Measurements from ENCODE around the gene TBC1D20.
"Not testable (repeated sequence)": the region's sequence is repeated elsewhere in the genome, so short reads cannot be mapped to it uniquely, and the experiment has no call there.

TBC1D20 gene, protein sequence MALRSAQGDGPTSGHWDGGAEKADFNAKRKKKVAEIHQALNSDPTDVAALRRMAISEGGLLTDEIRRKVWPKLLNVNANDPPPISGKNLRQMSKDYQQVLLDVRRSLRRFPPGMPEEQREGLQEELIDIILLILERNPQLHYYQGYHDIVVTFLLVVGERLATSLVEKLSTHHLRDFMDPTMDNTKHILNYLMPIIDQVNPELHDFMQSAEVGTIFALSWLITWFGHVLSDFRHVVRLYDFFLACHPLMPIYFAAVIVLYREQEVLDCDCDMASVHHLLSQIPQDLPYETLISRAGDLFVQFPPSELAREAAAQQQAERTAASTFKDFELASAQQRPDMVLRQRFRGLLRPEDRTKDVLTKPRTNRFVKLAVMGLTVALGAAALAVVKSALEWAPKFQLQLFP

DNA sequence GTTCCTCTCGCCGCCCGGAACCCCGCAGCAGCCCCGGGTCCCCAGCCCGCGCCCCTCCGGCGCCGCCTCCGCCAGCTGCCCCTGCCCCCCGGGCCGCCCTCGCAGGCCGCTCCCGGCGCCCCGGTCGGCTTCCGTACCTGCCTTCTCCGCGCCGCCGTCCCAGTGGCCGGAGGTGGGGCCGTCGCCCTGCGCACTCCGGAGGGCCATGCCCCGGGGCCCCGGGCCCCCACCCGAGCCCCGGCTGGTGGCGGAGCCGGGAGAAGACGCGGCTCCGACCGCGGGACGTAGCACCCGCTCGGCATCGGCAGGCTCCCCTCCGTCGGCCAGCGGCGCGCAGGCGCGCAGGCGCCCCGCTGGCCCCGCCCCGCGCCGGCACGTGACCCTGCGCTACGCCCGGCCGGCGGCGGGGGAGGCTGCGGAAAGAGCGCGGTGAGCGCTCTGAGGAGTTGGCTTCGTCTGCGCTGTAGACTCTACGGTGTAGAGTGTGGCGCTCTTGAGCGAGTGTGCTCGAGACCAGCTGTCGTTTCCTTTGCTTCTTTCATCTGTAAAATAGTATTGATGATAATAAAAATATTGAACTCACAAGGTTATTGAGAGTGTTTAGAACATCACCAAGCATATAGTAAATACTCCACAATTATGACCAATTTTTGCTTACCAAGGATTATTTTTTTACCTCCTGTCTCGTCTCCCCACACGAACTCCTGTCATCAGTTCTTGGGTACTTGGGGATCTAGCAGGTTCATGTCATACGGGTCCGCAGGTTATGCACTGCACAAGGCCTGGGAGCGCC, at the start of gene TBC1D20:
Gene TBC1D20, minus strand, starts transcription at position 335 of the 793 bp plus-strand sequence. Its CDS starts 128 bp downstream, at position 207.
- DNase-seq (ENCODE audit: low spot score), result peak; percentile 97

GRCh38 chr20:510328-511057, 48.2 kb upstream of the TBC1D20 start:
- DNase-seq (ENCODE audit: low spot score), result not testable (repeated sequence)

DNA sequence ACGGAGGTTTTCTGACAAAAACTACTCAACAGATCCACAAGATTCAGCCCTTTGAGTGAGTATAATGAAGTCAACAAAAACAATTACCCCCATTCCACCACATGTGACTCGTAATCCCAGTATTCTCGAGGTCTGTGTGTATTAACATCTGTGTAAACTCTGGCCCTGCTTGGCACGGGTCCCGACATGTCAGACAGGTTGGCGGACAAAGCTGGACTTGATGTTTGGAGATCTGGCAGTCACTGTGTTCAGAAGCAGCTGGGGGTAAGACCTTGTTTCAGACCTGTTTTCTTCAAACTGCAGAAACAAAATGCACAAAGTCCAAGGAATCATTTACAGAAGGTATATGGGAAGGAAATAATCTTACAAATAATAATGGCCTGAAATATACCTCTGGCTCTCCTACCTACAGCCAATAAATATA, 46.0 kb upstream of the TBC1D20 start:
- DNase-seq (ENCODE audit: low spot score), result not testable (repeated sequence)

GRCh38 chr20:507761-508332, 45.5 kb upstream of the TBC1D20 start:
- DNase-seq (ENCODE audit: low spot score), result no peak

GRCh38 chr20:507006-507758, 44.8 kb upstream of the TBC1D20 start:
- DNase-seq (ENCODE audit: low spot score), result no peak

DNA sequence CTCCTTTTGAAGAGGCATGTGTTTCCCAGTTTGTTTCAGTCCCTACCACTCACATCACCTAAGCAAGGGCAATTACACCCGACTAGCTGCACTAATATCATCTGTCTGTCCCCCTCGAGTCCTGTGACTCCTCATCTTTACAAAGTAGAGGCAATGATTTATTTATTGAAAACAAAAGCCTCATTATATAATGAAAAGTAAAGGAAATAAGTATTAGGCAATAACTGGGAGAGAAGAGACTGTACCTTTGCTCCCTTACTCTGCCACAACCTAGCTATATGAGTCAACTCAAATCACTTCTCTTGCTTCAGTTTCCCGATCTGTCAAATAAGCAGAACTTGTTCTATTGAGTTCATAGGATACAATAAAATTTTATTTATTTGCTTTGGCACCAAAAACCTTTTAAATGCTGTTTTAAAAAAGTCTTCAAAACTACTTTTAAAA, 42.3 kb upstream of the TBC1D20 start:
- DNase-seq (ENCODE audit: low spot score), result no peak

GRCh38 chr20:503048-503737, 40.9 kb upstream of the TBC1D20 start:
- DNase-seq (ENCODE audit: low spot score), result no peak

- DNase-seq (ENCODE audit: low spot score), result peak; percentile 13
Measured at GRCh38 chr20:497979-498378, 35.6 kb upstream of the TBC1D20 start.

DNA sequence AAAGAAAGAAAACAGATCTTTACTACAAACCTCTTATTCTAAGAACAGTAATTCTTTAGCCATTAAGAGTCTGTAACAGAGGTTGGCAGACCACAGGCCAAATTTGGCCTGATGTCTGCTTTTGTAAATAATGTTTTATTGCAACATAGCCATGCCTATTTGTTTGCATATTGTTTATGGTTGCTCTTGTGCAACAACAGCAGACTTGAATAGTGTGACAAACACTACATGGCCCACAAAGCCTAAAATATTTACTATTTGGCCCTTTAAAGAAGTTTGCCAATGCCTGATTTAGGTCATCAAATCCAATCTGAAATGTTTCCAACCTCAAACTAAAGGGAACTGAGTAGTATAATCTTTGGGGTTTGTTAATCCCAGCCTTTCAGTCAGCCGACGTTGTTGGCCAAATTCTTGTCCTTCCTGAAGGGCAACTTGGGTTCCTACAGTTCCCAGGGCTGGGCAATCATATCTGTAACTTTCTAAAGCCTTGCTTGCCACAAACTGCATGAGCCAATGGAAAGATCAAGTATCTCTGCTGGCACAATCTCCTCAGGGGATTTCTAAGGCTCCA, 33.9 kb upstream of the TBC1D20 start:
- peak; percentile 14 for DNase-seq (ENCODE audit: low spot score)

DNA sequence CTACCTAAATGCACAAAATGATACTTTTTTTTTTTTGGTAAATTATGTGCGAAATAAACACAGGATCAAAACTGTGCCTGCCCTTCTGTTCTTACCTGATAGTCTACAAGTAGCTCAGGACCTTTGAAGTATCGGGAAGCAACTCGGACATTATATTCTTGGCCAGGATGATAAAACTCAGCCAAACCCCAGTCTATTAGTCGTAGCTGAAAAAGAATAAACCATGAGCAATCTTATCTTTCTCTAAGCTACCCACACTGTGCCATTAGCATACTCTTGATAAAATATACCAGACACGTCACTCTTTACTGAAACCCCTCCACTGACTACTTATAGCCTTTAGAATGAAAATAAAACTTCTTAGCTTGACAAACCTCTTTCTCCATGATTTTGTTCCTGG, 29.8 kb upstream of the TBC1D20 start:
- no peak for DNase-seq (ENCODE audit: low spot score)

- no peak for DNase-seq (ENCODE audit: low spot score)
Measured at GRCh38 chr20:487655-488054, 25.3 kb upstream of the TBC1D20 start.

GRCh38 chr20:483815-484644, 21.7 kb upstream of the TBC1D20 start:
- no peak for DNase-seq (ENCODE audit: low spot score)

- no peak for DNase-seq (ENCODE audit: low spot score)
Measured at GRCh38 chr20:481167-481566, 18.8 kb upstream of the TBC1D20 start.

DNA sequence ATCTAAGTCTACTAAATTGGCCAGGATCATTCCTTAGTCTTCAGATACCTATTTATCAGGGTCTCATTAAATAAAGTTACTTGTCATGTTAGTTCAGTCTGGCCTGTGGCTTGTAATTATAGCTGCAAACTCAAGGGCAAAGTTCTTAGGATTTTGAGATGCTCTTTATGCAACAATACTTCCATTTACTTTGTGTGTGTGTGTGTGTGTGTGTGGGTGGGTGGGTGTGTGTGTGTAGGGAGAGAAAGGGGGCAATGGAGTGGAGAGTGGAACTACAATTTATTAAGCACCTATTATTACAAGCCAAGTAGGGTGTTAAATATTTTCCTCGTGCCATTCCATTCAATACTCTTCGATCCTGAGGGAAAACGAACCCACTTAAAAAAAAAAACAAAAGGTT, 17.7 kb upstream of the TBC1D20 start:
- no peak for DNase-seq (ENCODE audit: low spot score)

DNA sequence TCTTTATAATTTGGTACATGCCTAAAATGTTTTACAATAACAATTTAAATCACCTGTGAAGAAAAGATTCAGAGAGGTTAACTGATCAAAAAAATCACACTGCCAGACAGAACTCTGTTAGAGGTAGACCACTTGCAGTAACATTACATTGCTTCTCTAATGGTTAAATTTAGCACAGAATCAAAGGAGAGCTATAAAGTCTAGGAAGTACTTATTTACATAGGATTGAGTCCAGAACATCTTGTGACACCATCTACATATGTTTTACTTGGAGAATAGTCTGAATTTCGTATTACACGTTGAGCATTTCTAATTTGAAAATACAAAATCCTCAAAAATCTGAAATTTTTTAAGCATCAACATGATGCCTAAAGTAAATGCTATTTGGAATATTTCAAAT, 17.2 kb upstream of the TBC1D20 start:
- DNase-seq (ENCODE audit: low spot score), result no peak

- peak; percentile 39 for DNase-seq (ENCODE audit: low spot score)
Measured at GRCh38 chr20:478949-479429, 16.7 kb upstream of the TBC1D20 start.

DNA sequence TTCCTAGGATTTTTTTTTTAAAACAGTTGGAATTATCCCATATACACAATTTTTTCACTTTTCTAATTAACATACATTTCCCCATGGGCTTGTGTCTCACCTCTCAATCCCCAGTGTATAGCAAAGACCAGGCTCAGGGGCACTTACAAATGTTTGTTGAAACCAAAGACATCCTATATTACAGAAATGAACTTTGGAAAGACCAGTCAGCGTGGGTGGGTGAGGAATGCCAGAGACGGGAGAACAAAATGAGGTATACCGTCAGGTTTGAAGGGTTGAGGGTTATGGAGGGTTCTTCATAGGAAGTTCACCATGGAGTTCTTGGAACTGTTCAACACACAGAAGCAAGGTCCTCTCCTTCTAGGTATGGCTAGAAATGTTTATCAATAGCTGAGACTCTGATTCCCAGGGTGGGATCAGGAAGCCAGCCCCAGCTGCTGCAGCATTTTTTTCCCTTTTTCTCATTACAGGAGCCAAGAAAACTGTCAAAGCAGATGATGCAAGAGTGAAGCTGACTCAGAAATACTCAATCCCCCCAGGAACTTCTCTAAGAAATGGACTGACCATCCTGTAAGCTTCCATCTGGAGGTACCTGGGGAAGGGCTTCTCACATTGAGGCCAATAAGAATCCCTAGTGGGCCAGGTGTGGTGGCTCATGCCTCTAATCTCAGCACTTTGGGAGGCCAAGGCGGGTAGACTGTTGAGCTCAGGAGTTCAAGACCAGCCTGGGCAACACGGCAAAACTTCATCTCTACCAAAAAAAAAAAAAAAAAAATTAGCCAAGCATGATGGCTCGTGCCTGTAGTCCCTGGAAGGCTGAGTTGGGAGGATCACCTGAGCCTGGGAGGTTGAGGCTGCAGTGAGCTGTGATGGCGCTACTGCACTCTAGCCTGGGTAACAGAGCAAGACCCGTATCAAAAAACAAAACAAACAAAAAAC, 15.9 kb upstream of the TBC1D20 start:
- DNase-seq (ENCODE audit: low spot score), result no peak

All from AG08396 (cell line).